Subcutaneous adipose tissue (tissue), 4 donors: Measurements from ENCODE around the gene CHRNA4. TPM values are rescaled to one million over a fixed set of nuclear protein-coding genes. Genes with fewer than 3 reads are reported as not detected.

Experiments used
- CTCF ChIP-seq: fragments of 450-650 bp; IDR thresholded peaks from one replicate; pipeline ENCODE4 v1.5.1; 2016; ENCODE audit warnings: low read depth, mild to moderate bottlenecking, control low read depth, antibody characterized with exemption, moderate library complexity
- total RNA-seq, 4 donors: library from RNA; depleted of rRNA; stranded (reverse); fragments of >200 nt; gene quantifications; one replicate each; pipeline ENCODE4 v1.1.0, GENCODE V29; 2016

Gene CHRNA4
- total RNA-seq, 4 donors from 2014 or later = not detected

- no peak for TF ChIP-seq CTCF
Measured at GRCh38 chr20:63319164-63320040, 41.7 kb downstream of the CHRNA4 start.

- no peak for TF ChIP-seq CTCF
Measured at GRCh38 chr20:63318391-63319163, 42.6 kb downstream of the CHRNA4 start.

GRCh38 chr20:63317601-63318291 is 43.4 kb downstream of the CHRNA4 start:
- TF ChIP-seq CTCF = no peak

GRCh38 chr20:63317061-63317460 is 44.1 kb downstream of the CHRNA4 start:
- TF ChIP-seq CTCF = no peak

GRCh38 chr20:63316502-63316921 is 44.6 kb downstream of the CHRNA4 start:
- TF ChIP-seq CTCF = no peak

GRCh38 chr20:63315731-63316491 is 45.2 kb downstream of the CHRNA4 start:
- TF ChIP-seq CTCF = no peak
